ENCODE data around the gene MIGA2. TPM values are rescaled to one million over a fixed set of nuclear protein-coding genes. Genes with fewer than 3 reads are reported as not detected.

MIGA2 gene
- total and polyA plus RNA-seq, 2 experiments from 2014 or later, result 19.3 to 47.8 TPM

DNA sequence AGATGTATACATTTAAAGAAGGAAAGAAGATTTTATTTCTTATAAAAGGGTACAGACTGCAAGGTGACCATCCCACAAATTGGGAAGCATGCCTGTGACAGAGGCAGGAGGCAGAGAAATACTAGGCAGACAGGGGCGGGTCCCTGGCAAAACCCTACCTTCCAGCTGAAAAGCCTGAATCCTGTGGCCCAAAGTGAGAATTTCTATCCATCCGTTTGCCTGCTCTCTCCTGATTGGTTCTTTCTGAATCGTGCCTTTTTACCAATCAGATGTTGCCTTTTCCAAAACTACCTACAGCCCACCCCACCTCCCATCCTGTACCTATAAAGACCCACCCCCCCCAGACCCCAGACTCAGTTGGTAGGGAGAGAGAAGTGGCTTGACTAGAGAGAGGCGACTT lies 4.9 kb upstream of the MIGA2 start:
- no peaks in the 10 kb centered on the region for H3K36me3 ChIP-seq (ENCODE audit: insufficient read depth)
- no peak overlapping the region for H3K27ac Mint-ChIP-seq
- H3K36me3 Mint-ChIP-seq (ENCODE audit: low read depth), result no peaks in the 10 kb centered on the region; the same call in 2 of the 3 replicates

More for the DNA sequence above, 4.9 kb upstream of the MIGA2 start:
- Histone ChIP-seq H3K4me3 (no peak overlapping the region), H3F3A (replicated peaks; ENCODE audit: low read depth) (0 out of 2 replicates have a peak, but pooled peaks cover 2% of the 10 kb centered on the region), H3K9me2 (ENCODE audit: insufficient read depth) (no peaks in the 10 kb centered on the region), H3K27ac (ENCODE audit: low read depth) (no peak overlapping the region), H3K79me2 (replicated peaks; ENCODE audit: insufficient read depth) (peaks cover 12% of the 10 kb centered on the region), H3K27me3 (ENCODE audit: insufficient read depth) (no peaks in the 10 kb centered on the region), H2AFZ (no peak overlapping the region), H4K20me1 (replicated peaks; ENCODE audit: insufficient read depth) (peaks cover 9% of the 10 kb centered on the region), H3K4me1 (ENCODE audit: insufficient read depth) (peaks cover 9% of the 10 kb centered on the region), H3K4me2 (no peak overlapping the region)
- no peak overlapping the region; the same call in 2 of the 3 replicates for H3K4me3 Mint-ChIP-seq
- no peak for ATAC-seq
- H3K9me3 Mint-ChIP-seq, result no peaks in the 10 kb centered on the region
- H3K4me1 Mint-ChIP-seq, result peaks cover 12% of the 10 kb centered on the region
- H3K27me3 Mint-ChIP-seq (ENCODE audit: insufficient read depth, low read depth, poor library complexity), result peaks cover 3% of the 10 kb centered on the region
- TF ChIP-seq POLR2AphosphoS5 (IDR thresholded peaks at IDR 0.05; ENCODE audit: low read depth), result no peak
- TF ChIP-seq ZNF331 (CRISPR knock-in tag; IDR thresholded peaks at IDR 0.05; ENCODE audit: low read depth), result no peak
- TF ChIP-seq, protein P1, sequence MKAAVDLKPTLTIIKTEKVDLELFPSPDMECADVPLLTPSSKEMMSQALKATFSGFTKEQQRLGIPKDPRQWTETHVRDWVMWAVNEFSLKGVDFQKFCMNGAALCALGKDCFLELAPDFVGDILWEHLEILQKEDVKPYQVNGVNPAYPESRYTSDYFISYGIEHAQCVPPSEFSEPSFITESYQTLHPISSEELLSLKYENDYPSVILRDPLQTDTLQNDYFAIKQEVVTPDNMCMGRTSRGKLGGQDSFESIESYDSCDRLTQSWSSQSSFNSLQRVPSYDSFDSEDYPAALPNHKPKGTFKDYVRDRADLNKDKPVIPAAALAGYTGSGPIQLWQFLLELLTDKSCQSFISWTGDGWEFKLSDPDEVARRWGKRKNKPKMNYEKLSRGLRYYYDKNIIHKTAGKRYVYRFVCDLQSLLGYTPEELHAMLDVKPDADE (IDR thresholded peaks at IDR 0.05), result no peak
- TF ChIP-seq, protein P2, sequence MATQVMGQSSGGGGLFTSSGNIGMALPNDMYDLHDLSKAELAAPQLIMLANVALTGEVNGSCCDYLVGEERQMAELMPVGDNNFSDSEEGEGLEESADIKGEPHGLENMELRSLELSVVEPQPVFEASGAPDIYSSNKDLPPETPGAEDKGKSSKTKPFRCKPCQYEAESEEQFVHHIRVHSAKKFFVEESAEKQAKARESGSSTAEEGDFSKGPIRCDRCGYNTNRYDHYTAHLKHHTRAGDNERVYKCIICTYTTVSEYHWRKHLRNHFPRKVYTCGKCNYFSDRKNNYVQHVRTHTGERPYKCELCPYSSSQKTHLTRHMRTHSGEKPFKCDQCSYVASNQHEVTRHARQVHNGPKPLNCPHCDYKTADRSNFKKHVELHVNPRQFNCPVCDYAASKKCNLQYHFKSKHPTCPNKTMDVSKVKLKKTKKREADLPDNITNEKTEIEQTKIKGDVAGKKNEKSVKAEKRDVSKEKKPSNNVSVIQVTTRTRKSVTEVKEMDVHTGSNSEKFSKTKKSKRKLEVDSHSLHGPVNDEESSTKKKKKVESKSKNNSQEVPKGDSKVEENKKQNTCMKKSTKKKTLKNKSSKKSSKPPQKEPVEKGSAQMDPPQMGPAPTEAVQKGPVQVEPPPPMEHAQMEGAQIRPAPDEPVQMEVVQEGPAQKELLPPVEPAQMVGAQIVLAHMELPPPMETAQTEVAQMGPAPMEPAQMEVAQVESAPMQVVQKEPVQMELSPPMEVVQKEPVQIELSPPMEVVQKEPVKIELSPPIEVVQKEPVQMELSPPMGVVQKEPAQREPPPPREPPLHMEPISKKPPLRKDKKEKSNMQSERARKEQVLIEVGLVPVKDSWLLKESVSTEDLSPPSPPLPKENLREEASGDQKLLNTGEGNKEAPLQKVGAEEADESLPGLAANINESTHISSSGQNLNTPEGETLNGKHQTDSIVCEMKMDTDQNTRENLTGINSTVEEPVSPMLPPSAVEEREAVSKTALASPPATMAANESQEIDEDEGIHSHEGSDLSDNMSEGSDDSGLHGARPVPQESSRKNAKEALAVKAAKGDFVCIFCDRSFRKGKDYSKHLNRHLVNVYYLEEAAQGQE (IDR thresholded peaks at IDR 0.05; ENCODE audit: unreplicated experiment), result no peak
- no peak for TF ChIP-seq EZH2phosphoT487 (IDR thresholded peaks at IDR 0.05; ENCODE audit: unreplicated experiment)
- TF ChIP-seq JUNB (IDR thresholded peaks at IDR 0.05; ENCODE audit: unreplicated experiment), result no peak
- TF ChIP-seq, protein P3, sequence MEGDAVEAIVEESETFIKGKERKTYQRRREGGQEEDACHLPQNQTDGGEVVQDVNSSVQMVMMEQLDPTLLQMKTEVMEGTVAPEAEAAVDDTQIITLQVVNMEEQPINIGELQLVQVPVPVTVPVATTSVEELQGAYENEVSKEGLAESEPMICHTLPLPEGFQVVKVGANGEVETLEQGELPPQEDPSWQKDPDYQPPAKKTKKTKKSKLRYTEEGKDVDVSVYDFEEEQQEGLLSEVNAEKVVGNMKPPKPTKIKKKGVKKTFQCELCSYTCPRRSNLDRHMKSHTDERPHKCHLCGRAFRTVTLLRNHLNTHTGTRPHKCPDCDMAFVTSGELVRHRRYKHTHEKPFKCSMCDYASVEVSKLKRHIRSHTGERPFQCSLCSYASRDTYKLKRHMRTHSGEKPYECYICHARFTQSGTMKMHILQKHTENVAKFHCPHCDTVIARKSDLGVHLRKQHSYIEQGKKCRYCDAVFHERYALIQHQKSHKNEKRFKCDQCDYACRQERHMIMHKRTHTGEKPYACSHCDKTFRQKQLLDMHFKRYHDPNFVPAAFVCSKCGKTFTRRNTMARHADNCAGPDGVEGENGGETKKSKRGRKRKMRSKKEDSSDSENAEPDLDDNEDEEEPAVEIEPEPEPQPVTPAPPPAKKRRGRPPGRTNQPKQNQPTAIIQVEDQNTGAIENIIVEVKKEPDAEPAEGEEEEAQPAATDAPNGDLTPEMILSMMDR (conservative IDR thresholded peaks at IDR 0.05; ENCODE audit: low read depth in 2 of 2), result no peak
- no peak for TF ChIP-seq ZNF114 (CRISPR knock-in tag; IDR thresholded peaks at IDR 0.05)
- no peak for TF ChIP-seq STAT1 (IDR thresholded peaks at IDR 0.05; ENCODE audit: unreplicated experiment)
- TF ChIP-seq CREB1 (CRISPR knock-in tag; IDR thresholded peaks at IDR 0.05; ENCODE audit: low read depth), result no peak
- TF ChIP-seq, protein P4, sequence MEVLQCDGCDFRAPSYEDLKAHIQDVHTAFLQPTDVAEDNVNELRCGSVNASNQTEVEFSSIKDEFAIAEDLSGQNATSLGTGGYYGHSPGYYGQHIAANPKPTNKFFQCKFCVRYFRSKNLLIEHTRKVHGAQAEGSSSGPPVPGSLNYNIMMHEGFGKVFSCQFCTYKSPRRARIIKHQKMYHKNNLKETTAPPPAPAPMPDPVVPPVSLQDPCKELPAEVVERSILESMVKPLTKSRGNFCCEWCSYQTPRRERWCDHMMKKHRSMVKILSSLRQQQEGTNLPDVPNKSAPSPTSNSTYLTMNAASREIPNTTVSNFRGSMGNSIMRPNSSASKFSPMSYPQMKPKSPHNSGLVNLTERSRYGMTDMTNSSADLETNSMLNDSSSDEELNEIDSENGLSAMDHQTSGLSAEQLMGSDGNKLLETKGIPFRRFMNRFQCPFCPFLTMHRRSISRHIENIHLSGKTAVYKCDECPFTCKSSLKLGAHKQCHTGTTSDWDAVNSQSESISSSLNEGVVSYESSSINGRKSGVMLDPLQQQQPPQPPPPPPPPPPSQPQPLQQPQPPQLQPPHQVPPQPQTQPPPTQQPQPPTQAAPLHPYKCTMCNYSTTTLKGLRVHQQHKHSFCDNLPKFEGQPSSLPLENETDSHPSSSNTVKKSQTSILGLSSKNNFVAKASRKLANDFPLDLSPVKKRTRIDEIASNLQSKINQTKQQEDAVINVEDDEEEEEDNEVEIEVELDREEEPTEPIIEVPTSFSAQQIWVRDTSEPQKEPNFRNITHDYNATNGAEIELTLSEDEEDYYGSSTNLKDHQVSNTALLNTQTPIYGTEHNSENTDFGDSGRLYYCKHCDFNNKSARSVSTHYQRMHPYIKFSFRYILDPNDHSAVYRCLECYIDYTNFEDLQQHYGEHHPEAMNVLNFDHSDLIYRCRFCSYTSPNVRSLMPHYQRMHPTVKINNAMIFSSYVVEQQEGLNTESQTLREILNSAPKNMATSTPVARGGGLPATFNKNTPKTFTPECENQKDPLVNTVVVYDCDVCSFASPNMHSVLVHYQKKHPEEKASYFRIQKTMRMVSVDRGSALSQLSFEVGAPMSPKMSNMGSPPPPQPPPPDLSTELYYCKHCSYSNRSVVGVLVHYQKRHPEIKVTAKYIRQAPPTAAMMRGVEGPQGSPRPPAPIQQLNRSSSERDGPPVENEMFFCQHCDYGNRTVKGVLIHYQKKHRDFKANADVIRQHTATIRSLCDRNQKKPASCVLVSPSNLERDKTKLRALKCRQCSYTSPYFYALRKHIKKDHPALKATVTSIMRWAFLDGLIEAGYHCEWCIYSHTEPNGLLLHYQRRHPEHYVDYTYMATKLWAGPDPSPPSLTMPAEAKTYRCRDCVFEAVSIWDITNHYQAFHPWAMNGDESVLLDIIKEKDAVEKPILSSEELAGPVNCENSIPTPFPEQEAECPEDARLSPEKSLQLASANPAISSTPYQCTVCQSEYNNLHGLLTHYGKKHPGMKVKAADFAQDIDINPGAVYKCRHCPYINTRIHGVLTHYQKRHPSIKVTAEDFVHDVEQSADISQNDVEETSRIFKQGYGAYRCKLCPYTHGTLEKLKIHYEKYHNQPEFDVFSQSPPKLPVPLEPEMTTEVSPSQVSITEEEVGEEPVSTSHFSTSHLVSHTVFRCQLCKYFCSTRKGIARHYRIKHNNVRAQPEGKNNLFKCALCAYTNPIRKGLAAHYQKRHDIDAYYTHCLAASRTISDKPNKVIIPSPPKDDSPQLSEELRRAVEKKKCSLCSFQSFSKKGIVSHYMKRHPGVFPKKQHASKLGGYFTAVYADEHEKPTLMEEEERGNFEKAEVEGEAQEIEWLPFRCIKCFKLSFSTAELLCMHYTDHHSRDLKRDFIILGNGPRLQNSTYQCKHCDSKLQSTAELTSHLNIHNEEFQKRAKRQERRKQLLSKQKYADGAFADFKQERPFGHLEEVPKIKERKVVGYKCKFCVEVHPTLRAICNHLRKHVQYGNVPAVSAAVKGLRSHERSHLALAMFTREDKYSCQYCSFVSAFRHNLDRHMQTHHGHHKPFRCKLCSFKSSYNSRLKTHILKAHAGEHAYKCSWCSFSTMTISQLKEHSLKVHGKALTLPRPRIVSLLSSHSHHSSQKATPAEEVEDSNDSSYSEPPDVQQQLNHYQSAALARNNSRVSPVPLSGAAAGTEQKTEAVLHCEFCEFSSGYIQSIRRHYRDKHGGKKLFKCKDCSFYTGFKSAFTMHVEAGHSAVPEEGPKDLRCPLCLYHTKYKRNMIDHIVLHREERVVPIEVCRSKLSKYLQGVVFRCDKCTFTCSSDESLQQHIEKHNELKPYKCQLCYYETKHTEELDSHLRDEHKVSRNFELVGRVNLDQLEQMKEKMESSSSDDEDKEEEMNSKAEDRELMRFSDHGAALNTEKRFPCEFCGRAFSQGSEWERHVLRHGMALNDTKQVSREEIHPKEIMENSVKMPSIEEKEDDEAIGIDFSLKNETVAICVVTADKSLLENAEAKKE (CRISPR knock-in tag; IDR thresholded peaks at IDR 0.05), result no peak
- TF ChIP-seq NANOG (IDR thresholded peaks at IDR 0.05; ENCODE audit: borderline replicate concordance), result no peak
- TF ChIP-seq EZH2 (IDR thresholded peaks at IDR 0.05; ENCODE audit: low read depth, unreplicated experiment), result no peak
- peak; percentile 46 for DNase-seq (ENCODE audit: low spot score)
